C4-2B (cell line): ENCODE results near the gene ZNF541.

Experiments
- H3K27ac ChIP-seq: fragments of 450-650 bp; 2 replicates; pipeline ENCODE4 v1.5.1; 2017
- ZFX ChIP-seq: fragments of 450-650 bp; IDR thresholded peaks from 2 replicates; pipeline ENCODE4 v1.6.1; 2017
- TF ChIP-seq, protein P1 (sequence below): fragments of 450-650 bp; conservative IDR thresholded peaks from 2 replicates; pipeline ENCODE4 v1.5.1; 2017; ENCODE audit warnings: mild to moderate bottlenecking

ZNF541 gene

DNA sequence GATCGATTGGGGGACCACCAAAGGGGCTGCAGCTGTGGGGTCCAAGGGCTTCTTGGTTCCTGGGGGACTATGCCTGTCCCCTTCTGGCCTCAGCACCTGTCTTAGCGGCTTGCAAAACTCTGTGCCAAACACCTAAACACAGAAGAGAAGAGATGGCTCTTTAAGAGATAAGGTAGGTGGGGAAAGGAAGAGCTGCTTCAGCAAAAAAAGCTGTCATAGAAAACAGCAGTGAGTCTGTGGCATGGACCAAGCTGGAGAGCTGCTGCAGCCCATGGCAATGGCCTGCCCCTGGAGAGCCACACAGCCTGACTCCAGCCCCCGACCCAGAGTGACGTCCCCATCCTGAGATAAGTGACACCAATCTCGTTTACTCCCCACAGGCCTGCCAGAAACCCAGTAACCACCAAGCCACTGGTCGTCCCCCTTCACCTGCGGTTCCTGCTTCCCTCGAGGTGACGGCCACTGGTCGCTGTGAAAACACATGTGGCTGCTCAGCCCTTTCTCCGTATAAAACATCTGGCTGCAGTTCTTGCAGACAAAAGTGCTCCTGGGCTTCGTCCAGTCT is 33.1 kb downstream of the ZNF541 start:
- TF ChIP-seq, protein P1, sequence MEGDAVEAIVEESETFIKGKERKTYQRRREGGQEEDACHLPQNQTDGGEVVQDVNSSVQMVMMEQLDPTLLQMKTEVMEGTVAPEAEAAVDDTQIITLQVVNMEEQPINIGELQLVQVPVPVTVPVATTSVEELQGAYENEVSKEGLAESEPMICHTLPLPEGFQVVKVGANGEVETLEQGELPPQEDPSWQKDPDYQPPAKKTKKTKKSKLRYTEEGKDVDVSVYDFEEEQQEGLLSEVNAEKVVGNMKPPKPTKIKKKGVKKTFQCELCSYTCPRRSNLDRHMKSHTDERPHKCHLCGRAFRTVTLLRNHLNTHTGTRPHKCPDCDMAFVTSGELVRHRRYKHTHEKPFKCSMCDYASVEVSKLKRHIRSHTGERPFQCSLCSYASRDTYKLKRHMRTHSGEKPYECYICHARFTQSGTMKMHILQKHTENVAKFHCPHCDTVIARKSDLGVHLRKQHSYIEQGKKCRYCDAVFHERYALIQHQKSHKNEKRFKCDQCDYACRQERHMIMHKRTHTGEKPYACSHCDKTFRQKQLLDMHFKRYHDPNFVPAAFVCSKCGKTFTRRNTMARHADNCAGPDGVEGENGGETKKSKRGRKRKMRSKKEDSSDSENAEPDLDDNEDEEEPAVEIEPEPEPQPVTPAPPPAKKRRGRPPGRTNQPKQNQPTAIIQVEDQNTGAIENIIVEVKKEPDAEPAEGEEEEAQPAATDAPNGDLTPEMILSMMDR: no peak
- TF ChIP-seq ZFX: no peak
- no peak overlapping the region for H3K27ac ChIP-seq

GRCh38 chr19:47538812-47539211 is 34.1 kb downstream of the ZNF541 start:
- TF ChIP-seq, protein P1: no peak
- H3K27ac ChIP-seq: no peak overlapping the region

DNA sequence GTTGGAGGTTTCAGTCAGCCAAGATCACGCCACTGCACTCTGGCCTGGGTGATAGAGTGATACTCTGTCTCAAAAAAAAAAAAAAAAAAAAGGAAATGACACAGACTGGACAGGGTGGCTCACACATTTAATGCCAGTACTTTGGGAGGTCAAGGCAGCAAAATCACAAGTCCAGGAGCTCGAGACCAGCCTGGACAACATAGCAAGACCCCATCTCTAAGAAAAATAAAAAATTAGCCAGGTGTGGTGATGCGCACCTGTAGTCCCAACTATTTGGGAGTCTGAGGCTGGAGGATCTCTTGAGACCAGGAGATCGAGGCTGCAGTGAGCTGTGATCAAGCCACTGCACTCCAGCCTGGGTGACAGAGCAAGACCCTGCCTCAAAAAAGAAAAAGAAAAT is 35.5 kb downstream of the ZNF541 start:
- TF ChIP-seq, protein P1: no peak
- no peak for TF ChIP-seq ZFX
- H3K27ac ChIP-seq: no peak overlapping the region

DNA sequence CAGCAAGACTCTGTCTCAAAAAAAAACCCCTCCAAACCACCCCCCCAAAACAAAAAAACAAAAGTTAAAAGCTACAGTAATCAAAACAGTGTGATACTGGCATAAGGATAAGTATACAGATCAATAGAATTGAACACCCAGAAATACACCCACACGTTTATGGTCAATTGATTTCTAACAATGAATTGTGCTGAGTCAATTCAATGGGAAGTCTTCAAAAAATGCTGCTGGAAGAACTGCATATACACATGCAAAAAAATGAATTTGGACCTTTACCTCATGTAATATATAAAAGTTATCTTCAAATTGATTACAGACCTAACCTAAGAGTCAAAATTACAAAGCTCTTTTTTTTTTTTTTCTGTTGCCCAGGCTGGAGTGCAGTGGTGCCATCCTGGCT is 38.3 kb downstream of the ZNF541 start:
- H3K27ac ChIP-seq: no peak overlapping the region
- TF ChIP-seq ZFX: no peak
- TF ChIP-seq, protein P1: no peak

GRCh38 chr19:47531640-47532387 is 41.1 kb downstream of the ZNF541 start:
- no peak overlapping the region for H3K27ac ChIP-seq
- TF ChIP-seq, protein P1: no peak
- TF ChIP-seq ZFX: no peak

GRCh38 chr19:47529018-47529742 is 43.8 kb downstream of the ZNF541 start:
- no peak overlapping the region for H3K27ac ChIP-seq
- TF ChIP-seq, protein P1: no peak
- no peak for TF ChIP-seq ZFX

DNA sequence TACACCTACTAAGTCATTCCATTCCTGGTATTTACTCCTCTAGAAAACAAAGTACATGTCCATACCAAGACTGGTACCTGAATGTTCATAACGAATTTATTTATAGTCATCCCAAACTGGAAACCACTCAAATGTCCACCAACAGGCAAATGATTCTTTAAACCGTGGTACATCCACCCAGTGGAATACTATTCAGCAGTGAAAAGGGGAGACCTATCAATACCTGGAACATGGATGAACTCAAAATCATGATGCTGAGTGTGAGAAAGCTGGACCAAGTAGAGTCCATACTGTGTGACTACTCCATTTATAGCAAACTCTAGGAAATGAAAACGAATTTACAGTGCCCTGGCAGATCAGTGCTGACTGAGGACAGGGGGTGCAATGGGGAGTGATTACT is 46.1 kb downstream of the ZNF541 start:
- H3K27ac ChIP-seq: no peak overlapping the region
- no peak for TF ChIP-seq ZFX
- TF ChIP-seq, protein P1: no peak
